Left kidney (tissue), 8 donors: ENCODE results near the gene HOOK2. TPM values are rescaled to one million over a fixed set of nuclear protein-coding genes. Genes with fewer than 3 reads are reported as not detected.
A peak's percentile ranks its signal among the peaks of the same experiment; 100 is the strongest.
"Not testable (repeated sequence)": the region's sequence is repeated elsewhere in the genome, so short reads cannot be mapped to it uniquely, and the experiment has no call there.

Source experiments
- DNase-seq: peaks from one replicate; pipeline ENCODE4 v3.0.0-alpha.2; 2013
- long read RNA-seq, 8 donors: transcript quantifications; one replicate each; lab custom pipeline, GENCODE V29; 2026
- polyA plus RNA-seq: library from polyadenylated mRNA; unstranded; fragments of 120-200 nt; gene quantifications from one replicate; pipeline ENCODE4 v1.2.1, GENCODE V29; 2013; ENCODE audit not compliant: insufficient read length

Gene HOOK2
- 78.3 TPM for polyA plus RNA-seq
- long read RNA-seq, donor 1, transcript HOOK2-210 (3 exons, 890 nt) = minor isoform, 7 of 95 reads
- long read RNA-seq, donor 1, transcript HOOK2-201 (22 exons, 2,603 nt) = major isoform, 9 of 95 reads
- long read RNA-seq, donor 1, partial matches to known transcripts = 76 of 95 reads
- long read RNA-seq, donor 1, other reads (novel, unspliced or antisense) = 0 of 95 reads
- long read RNA-seq, donor 2, transcript HOOK2-210 (3 exons, 890 nt) = major isoform, 7 of 21 reads
- long read RNA-seq, donor 2, partial matches to known transcripts = 8 of 21 reads
- long read RNA-seq, donor 2, other reads (novel, unspliced or antisense) = 0 of 21 reads
- long read RNA-seq, donor 3, transcript HOOK2-210 (3 exons, 890 nt) = major isoform, 5 of 52 reads
- long read RNA-seq, donor 3, partial matches to known transcripts = 28 of 52 reads
- long read RNA-seq, donor 3, other reads (novel, unspliced or antisense) = 13 of 52 reads
- long read RNA-seq, donor 4, partial matches to known transcripts = 9 of 9 reads
- long read RNA-seq, donor 4, other reads (novel, unspliced or antisense) = 0 of 9 reads
- long read RNA-seq, donor 5, transcript HOOK2-201 (22 exons, 2,603 nt) = minor isoform, 5 of 347 reads
- long read RNA-seq, donor 5, transcript HOOK2-210 (3 exons, 890 nt) = major isoform, 7 of 347 reads
- long read RNA-seq, donor 5, partial matches to known transcripts = 266 of 347 reads
- long read RNA-seq, donor 5, other reads (novel, unspliced or antisense) = 66 of 347 reads
- long read RNA-seq, donor 6, partial matches to known transcripts = 10 of 13 reads
- long read RNA-seq, donor 6, other reads (novel, unspliced or antisense) = 0 of 13 reads
- long read RNA-seq, donor 7, transcript HOOK2-210 (3 exons, 890 nt) = major isoform, 6 of 138 reads
- long read RNA-seq, donor 7, transcript HOOK2-201 (22 exons, 2,603 nt) = major isoform, 6 of 138 reads
- long read RNA-seq, donor 7, partial matches to known transcripts = 95 of 138 reads
- long read RNA-seq, donor 7, other reads (novel, unspliced or antisense) = 30 of 138 reads
- long read RNA-seq, donor 8, transcript HOOK2-210 (3 exons, 890 nt) = major isoform, 6 of 24 reads
- long read RNA-seq, donor 8, partial matches to known transcripts = 8 of 24 reads
- long read RNA-seq, donor 8, other reads (novel, unspliced or antisense) = 6 of 24 reads

DNA sequence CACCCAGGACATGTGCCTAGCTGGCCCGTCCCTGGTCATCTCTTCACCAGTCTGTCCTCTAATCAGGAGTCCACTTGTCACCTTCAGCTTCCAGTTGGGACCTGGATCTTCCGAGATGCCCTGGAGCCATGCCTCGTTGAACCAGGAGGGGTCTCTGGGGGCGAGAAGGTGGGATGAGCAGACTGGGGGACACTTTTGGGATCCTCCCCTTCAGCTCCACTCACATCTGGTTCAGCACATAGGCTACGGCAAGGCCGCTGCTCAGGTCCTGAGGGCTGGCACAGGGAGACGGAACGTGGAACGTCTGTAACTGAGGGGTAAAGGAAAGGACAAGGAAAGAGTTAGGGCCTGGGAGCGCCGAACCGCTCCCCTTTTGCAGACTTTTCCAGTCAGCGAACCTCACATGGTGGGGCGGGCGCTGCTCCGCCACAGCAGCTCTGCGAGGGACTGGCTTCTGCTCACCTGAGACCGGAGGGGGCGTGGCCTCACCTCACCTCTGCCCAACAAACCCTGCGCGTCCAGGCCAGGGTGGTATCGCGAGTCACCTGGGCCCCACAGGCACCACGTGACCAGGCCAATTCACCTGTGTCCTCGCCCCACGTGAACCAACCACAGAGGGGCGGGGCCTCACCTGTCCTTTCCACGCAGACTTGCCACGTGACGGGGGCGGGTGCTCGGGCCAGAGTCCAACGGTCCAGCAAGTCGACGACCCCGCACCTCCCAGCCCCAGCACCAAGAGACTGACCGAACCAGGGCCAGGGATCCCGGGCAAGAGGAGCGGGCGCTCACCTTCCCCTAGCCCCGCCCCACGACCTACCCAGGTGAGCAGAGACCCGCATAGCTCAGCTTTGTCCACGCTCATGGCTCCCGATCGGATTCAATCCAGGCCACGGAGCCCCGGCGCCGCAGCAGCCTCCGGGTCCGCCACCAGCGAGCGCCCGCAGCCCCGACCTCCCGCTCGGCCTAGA is at the start of gene HOOK2:
HOOK2 (minus strand) TSS at position 965 of the 968 bp plus-strand sequence; CDS start at position 862, 103 bp downstream.
- DNase-seq = no peak

DNA sequence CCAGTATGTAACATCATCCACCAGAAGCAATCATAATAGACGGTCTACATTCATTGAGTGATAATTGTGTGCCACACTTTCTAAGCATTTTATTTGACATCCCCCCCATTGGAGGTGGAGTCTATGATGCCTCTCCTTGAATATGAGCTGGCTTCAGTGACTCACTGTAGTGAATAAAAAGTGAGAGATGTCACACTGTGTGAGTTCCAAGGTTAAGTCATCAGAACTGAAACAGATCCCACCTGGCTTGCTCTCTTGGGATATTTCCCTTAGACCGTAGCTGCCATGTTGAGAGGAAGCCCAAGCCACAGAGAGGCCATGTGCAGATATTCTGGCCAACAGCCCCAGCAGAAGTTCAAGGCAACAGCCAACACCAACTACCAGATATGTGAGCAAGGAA is 46.4 kb upstream of the HOOK2 start:
- DNase-seq = no peak

GRCh38 chr19:12817810-12818209 is 42.5 kb upstream of the HOOK2 start:
- DNase-seq = not testable (repeated sequence)

DNA sequence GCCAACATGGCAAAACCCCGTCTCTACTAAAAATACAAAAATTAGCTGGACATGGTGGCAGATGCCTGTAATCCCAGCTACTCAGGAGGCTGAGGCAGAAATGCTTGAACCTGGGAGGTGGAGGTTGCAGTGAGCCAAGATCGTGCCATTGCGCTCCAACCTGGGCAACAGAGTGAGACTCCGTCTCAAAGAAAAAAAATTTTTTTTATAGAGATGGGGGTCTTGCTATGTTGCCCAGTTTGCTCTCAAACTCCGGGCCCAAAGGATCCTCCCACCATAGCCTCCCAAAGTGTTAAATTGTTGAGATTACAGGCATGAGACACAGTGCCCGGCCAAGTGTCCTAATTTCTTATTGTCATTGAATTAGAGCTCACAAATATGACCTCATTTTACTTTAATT is 41.8 kb upstream of the HOOK2 start:
- DNase-seq = not testable (repeated sequence)

DNA sequence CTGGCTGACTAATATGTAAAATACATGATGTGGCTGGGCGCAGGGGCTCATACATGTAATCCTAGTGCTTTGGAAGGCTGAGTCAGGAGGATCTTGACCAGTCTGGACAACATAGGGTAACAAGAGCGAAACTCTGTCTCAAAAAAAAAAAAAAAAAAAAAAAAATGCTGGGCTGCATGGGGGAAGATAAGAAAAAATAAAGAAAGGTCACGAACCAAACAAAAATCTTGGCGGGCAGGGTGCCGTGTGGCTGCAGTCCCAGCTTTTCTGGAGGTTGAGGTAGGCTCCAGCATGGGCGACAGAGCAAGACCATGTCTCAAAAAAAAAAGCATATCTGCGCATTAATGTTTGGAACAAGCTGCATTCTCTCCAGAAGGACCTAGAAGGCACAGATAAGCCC is 39.7 kb upstream of the HOOK2 start:
- no peak for DNase-seq

DNA sequence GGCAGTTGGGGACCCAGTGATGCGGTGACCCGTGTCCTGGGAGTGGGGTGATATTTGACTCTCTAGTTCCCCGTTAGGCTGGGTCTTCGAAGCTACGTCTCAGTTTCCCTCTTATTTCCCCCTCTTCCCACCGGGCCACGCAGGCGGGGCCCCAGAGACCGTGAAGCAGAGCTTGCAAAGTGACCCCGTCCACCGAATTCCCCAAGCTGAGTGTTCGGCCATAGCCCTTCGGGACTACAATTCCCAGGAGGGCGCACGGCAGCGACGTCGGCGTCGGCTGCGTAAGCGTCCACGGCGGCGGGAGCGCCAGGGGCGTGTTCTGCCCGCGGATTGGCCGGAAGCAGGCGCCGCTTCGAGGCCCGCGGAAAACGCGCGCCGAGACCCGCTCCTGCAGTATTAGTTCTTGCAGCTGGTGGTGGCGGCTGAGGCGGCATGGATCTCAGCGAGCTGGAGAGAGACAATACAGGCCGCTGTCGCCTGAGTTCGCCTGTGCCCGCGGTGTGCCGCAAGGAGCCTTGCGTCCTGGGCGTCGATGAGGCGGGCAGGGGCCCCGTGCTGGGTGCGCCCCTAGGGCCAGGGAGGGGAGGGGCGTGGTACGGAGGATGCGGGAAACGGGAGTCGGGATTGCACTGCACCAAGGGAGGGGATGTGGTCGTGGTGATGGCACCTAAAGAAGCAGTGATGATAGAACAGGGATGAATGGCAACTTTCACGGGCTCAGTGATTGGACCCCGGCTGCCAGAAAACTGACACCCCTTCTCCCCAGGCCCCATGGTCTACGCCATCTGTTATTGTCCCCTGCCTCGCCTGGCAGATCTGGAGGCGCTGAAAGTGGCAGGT is 31.1 kb upstream of the HOOK2 start, which contains the start of gene RNASEH2A:
RNASEH2A (plus strand) TSS at position 343 of the 840 bp plus-strand sequence; CDS start at position 433, 90 bp downstream.
- DNase-seq = peak; percentile 89

- DNase-seq = no peak
Measured at GRCh38 chr19:12804051-12804450, 28.7 kb upstream of the HOOK2 start.

DNA sequence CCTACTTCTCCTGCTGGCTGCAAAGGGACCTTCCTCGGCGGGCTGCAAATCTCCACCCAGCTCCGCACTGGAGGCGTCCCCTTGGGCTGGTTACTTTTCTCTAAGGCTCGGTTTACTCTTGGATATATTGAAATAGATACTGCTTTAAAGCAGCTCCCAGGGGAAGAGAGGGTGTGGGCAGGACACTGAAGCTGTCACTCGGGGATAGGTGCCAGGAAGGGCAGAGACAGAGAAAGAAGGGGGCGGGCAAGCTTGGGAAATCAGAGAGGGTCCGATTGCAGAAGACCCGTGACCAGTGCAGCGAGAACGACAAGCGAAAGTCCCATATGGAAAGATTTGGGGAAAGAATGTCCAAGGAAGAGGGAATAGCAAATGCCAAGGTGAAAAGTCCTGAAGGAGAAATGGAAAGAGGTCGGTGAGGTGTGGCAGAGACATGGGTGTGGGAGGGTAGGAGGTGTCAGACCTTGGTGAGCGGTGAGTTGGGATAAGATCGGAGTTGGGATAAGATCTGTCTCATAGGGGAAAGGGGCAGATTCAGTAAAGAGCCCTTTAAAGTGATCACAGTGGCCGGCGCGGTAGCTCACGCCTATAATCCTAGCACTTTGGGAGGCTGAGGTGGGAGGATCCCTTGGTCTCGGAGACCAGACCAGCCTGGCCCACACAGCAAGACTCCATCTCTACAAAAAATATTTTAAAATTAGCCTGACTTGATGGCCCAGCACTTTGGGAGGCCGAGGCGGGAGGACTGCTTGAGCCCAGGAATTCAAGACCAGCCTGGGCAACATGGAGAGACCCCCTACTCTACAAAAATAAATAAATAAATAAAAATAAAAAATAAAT is 27.1 kb upstream of the HOOK2 start:
- no peak for DNase-seq

GRCh38 chr19:12801466-12802266 is 26.3 kb upstream of the HOOK2 start, which contains the start of the genes PRDX2 and THSD8:
PRDX2 (minus strand) TSS chr19:12801800; CDS start chr19:12801261, 539 bp downstream.
THSD8 (plus strand) TSS chr19:12802069; CDS start chr19:12802072, 3 bp downstream.
- peak; percentile 81 for DNase-seq

GRCh38 chr19:12800923-12801465 is 25.6 kb upstream of the HOOK2 start:
- no peak for DNase-seq

- no peak for DNase-seq
Measured at GRCh38 chr19:12800466-12800770, 25.1 kb upstream of the HOOK2 start.

DNA sequence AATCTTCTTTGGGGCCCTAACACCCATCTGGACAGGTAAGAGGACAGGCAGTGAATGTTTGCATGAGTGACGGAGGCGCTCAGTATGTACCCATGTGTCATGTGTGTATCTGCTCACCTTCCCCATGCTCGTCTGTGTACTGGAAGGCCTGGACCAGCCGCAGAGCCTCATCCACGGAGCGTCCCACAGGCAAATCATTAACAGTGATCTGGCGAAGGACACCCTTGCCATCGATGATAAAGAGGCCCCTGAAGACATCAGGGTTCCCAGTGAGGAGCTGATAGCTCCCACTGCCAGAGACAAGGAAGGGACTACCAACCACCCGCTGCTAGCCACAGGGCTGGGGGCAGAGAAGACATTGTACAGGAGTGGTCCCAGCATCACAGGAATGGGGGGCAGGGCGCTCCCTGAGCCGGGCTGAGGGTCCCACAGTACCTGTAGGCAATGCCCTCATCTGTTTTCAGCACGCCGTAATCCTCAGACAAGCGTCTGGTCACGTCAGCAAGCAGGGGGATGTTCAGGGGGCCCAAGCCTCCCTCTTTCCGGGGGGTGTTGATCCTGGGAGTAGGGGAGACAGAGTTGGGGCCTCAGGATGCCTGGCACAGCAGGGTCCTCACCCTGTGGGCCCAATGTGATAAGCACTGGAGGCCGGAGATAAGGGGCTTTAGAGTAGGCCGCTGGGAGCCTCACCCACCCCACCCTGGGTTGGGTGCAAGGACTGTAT is 24.6 kb upstream of the HOOK2 start:
- DNase-seq = no peak

DNA sequence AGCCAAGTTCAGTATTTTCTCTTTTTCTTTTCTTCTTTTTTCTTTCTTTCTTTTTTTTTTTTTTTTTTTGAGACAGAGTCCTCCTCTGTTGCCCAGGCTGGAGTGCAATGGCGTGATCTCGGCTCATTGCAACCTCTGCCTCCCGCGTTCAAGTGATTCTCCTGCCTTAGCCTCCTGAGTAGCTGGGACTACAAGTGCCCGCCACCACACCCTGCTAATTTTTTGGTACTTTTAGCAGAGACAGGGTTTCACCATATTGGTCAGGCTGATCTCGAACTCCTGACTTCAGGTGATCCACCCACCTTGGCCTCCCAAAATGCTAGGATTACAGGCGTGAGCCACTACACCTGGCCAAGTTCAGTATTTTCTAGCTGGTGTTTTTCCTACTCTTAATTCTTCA is 22.3 kb upstream of the HOOK2 start:
- DNase-seq = not testable (repeated sequence)

DNA sequence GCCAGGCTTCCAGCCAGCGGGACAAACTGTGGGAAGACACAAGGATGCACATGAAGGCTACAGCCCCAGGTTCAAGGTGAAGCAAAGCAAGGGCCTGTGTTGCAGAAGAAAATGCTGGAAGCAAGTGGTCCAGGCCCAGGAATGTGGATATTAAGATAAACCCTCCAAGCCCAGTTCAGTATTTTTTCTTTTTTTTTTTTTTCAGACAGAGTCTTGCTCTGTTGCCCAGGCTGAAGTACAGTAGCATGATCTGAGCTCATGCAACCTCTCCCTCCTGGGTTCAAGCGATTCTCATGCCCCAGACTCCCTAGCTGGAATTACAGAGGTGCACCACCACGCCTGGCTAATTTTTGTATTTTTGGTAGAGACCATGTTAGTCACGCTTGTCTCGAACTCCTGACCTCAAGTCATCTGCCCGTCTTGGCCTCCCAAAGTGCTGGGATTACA is 21.8 kb upstream of the HOOK2 start:
- no peak for DNase-seq

DNA sequence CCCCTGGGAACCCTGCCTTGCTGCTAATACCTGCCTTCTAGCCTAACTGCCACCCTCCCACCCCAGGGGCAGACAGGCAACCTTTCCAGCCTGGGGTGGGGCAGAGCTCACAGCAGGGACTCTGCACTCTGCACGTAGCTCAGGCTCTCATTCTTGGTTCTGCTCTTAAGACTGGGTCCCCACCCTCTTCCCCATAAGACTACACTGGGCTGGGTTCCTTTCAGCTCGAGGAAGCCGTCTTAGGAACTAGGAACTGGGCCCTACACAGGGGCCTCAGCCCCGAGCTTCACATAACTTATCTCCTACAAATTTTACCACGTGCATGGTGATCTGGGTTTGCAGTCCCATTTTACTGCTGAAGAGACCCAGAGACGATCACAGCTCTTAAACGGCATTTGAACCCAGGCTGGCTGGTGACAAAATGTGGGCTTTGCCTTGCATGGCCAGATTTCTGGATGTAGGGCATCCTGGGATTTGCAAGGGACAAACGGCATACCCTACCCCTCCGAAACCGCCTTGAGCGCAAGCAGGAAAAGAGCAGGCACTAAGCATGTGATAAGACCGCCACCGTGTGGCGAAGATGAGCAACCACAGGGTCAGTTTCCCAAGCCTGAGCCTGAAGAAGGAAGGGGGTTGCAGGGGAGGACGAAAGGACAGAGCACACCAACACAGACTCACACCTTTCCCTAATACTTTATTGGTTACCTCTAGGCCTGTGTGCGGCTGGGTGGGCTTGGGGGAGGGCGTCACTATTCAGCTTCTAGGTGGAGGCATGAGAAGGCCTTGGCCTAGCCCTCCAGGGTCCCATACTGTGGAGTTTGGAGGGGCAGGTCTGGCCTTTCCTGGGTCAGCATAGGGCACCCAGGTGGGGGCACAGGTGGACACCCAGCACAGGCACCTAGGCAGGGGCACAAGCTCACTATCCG is 21.1 kb upstream of the HOOK2 start:
- DNase-seq = no peak

GRCh38 chr19:12794971-12795381 is 19.6 kb upstream of the HOOK2 start:
- no peak for DNase-seq
